HG03108 (cell line): Measurements from ENCODE around the gene PRG2.
"Not testable (repeated sequence)": the region's sequence is repeated elsewhere in the genome, so short reads cannot be mapped to it uniquely, and the experiment has no call there.

ENCODE experiments used
- ATAC-seq: cut with Tn5 transposase; IDR thresholded peaks from one replicate; pipeline ENCODE4 v1.9.1; 2021; ENCODE audit warnings: moderate library complexity; ENCODE audit not compliant: unreplicated experiment

Gene PRG2

GRCh38 chr11:57421066-57421465, 30.6 kb upstream of the PRG2 start:
- ATAC-seq: no peak

- no peak for ATAC-seq
Observed at GRCh38 chr11:57419146-57419545, 28.7 kb upstream of the PRG2 start.

GRCh38 chr11:57418131-57418530, 27.7 kb upstream of the PRG2 start:
- no peak for ATAC-seq

GRCh38 chr11:57417056-57417455, 26.6 kb upstream of the PRG2 start:
- ATAC-seq: no peak

DNA sequence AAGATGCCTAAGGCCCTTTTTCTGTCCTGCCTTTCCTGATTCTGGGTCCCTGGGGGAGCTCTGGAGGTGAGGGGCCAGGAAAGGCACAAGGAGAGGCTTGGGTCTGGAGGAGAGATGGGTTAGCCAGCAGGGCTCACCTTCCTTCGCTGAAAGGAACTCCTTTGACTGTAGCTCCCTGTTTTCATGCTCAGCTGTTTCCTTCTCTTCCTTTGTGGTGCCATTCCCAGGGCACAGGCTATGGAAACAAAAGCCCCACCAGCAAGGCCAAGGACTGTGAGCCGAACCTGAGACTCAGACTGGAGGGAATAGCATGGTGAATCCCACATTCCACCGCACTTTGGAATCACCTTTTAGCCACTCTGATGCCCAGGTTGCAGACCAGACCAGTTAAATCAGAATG, 26.0 kb upstream of the PRG2 start:
- ATAC-seq: no peak

GRCh38 chr11:57414612-57415212, 24.3 kb upstream of the PRG2 start:
- ATAC-seq: no peak

- no peak for ATAC-seq
Observed at GRCh38 chr11:57413681-57414080, 23.2 kb upstream of the PRG2 start.

DNA sequence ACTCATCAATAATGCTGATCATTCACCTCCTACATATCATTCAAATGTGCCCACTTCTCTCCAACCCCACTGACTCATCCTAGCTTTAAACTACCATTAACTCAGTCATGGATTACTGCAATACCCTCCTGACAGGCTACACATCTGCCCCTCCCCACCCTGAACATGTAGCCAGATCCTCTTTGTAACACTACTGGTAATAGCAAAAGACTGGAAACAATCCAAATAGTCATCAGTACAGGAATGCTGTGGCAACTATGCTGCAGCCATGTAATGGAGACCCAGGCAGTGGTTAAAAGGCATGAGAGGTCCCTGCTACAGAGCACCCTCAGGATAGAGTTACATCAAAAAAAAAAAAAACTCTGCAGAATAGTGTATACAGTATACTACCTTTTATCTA, 19.8 kb upstream of the PRG2 start:
- ATAC-seq: no peak

GRCh38 chr11:57409321-57410100, 19.1 kb upstream of the PRG2 start:
- no peak for ATAC-seq

DNA sequence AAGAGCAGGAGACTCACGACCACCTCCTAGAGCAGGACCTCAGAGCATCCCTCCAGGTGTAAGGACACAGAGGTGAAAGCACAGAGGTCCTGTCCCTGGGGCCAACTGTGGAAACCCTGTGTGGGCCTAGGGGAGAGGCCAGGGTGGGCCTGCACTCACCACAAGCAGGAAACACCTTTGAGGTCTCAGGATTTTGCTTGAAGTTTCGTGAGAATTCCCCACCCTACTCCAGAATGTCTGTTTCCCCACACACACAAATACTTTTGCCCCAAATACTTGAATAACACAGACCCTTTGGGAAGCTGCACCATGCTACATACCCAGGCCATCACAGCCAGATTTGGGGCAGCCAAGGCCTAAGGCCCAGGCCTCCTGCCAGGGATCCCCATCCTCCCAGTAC, 18.3 kb upstream of the PRG2 start:
- ATAC-seq: no peak

GRCh38 chr11:57407941-57408475, 17.6 kb upstream of the PRG2 start:
- ATAC-seq: no peak

- ATAC-seq: no peak
Observed at GRCh38 chr11:57407010-57407920, 16.8 kb upstream of the PRG2 start.

- ATAC-seq: peak; percentile 75
Observed at GRCh38 chr11:57406337-57406904, 16.0 kb upstream of the PRG2 start.

- ATAC-seq: no peak
Observed at GRCh38 chr11:57405271-57405860, 14.9 kb upstream of the PRG2 start.

DNA sequence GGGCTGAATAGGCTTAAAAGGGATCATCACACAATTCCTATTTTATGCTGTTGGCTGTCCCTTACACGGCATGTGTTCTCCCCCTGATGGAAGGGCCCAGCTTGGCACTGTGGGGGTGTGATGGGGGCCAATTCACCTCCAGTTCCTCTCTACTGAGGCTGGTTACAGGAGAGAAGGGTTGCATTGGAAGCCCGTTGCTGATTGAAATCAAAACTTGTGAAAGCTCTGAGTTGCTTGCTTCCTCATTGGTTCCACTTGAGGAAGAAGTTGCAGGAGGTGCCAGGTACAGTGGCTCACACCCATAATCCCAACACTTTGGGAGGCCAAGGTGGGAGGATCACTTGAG, 13.3 kb upstream of the PRG2 start:
- ATAC-seq: no peak

GRCh38 chr11:57403003-57403801, 12.8 kb upstream of the PRG2 start:
- ATAC-seq: not testable (repeated sequence)

GRCh38 chr11:57402188-57403002, 11.9 kb upstream of the PRG2 start:
- no peak for ATAC-seq

DNA sequence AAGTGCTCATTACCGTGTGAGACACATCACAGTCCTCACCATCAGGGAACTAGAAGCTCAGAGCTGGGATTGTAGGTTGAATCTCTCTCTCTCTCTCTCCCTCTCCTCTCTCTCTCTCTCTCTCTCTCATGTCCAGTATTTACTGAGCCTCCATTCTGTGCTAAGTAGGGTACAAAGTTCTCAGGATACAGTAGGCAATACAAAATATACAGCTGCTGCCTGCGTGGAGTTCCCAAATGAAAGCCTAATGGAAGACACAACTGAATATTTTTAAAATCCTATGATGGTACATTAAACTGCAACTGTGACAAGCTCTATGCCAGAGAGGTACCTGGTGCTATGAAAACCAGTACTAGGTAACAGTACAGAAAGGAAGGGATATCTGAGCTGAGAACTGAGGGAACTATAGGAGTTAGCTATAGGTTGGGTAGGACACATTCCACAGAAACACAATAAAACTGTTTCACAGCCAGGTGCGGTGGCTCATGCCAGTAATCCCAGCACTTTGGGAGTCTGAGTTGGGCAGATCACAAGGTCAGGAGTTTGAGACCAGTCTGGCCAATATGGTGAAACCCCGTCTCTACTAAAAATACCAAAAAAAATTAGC, 9.6 kb upstream of the PRG2 start:
- no peak for ATAC-seq

DNA sequence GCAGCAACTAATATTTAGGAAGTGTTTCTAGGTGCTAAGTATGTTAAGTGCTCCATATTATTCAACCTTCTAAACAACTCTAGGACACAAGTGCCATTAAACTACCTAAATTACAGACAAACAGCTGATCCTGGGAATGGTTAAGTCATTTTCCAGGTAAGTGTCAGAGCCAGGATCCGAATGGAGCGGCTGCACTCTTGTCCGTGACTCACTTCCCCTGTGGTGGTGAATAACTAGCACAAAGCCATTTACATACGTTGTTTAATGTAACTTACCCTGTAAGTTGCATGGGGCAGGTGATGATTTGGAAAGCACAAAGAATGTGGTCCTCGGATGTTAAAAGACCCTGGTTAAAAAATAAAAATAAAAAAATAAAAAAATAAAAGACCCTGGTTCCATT, 8.8 kb upstream of the PRG2 start:
- ATAC-seq: no peak
